ENCODE results near the gene ANKZF1.

DNA sequence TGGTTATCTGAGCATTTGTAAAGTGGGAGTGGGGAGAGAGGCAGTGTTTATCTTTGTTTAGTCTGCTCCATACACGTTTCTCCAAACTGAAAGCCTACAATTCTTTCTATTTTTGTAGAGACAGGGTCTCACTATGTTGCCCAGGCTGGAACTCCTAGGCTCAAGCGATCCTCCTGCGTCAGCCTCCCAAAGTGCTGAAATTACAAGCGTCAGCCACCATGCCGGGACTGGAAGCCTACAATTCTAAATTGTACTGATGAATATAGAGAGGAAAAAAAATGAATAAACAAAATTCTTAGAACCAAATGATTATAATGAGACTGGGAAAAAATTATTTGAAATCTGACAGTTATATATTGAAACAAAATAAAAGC, 24.5 kb upstream of the ANKZF1 start:
- no peak for TF ChIP-seq GATA3 (IDR thresholded peaks at IDR 0.05; ENCODE audit: low read depth, low read length)
- TF ChIP-seq GATA2 (IDR thresholded peaks at IDR 0.05; ENCODE audit: low read depth, low read length) = no peak

Measured in SH-SY5Y (cell line).